Body of pancreas (tissue), 4 donors: ENCODE measurements around the gene GPI.

Source experiments
- CTCF ChIP-seq, 7 experiments: fragments of 450-650 bp in 4 of 7; fragments of 200-600 bp in 3 of 7; sonication (generic) in 3 of 7; IDR thresholded peaks; one replicate each; pipeline ENCODE4 v1.5.1; 2016 to 2019; ENCODE audit warnings: antibody characterized with exemption in 7 of 7
- POLR2A ChIP-seq, 3 donors: fragments of 450-650 bp; IDR thresholded peaks; one replicate each; pipeline ENCODE4 v1.6.1; 2016; ENCODE audit warnings: antibody characterized with exemption in 3 of 3, mild to moderate bottlenecking in 2 of 3

- no peak for TF ChIP-seq POLR2A (IDR thresholded peaks at IDR 0.05)
- TF ChIP-seq CTCF (IDR thresholded peaks at IDR 0.05): no peak
Observed at GRCh38 chr19:34364462-34364829, 550 bp upstream of the GPI start.
